Measurements from ENCODE around the gene NAALADL2. TPM values are rescaled to one million over a fixed set of nuclear protein-coding genes. Genes with fewer than 3 reads are reported as not detected.
"Not testable (repeated sequence)": the region's sequence is repeated elsewhere in the genome, so short reads cannot be mapped to it uniquely, and the experiment has no call there.

The NAALADL2 gene
- total RNA-seq, 1 donor = 1.3 TPM

DNA sequence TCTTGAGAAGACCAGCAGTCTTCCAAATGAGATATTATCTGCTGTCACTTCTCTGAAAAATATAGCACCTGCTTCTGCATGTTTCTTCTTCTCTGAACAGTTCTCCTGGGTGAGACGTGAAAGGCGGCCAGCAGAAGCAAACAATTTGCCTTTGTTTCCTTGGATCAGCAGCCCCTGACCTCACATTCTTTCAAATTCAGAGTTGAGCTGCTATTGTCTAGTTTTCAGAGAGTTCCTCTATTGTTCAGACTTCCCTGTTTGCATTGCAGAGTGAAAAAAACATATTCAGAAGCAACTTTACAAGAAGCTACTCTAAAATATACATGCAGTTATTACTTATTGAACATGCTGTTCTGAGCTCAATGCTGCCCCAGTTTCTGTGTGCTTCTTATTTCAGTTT, 653.6 kb downstream of the NAALADL2 start:
- Histone ChIP-seq H3K4me3 (ENCODE audit: low read length) (no peak overlapping the region), H3K4me1 (ENCODE audit: insufficient read depth, low read length) (no peaks in the 10 kb centered on the region), H3K27me3 (ENCODE audit: insufficient read depth, low read length) (no peaks in the 10 kb centered on the region), H3K9me3 (ENCODE audit: low read depth, low read length) (no peaks in the 10 kb centered on the region)

DNA sequence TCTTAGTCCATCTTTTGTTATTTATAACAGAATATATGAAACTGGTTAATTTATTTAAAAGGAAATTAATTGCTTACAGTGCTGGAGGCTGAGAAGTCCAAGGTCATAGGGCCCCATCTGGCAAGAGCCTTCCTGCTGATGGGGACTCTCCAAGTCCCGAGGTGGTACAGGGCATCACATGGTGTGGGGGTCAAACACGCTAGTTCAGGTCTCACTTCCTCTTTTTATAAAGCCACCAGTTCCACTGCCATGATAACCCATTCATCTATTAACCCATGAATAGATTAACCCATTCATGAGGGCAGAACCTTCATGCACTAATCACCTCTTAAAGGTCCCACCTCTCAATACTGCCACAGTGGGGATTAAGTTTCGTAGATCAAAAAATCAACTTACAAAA, 659.3 kb downstream of the NAALADL2 start:
- Histone ChIP-seq H3K4me3 (ENCODE audit: low read length) (no peak overlapping the region), H3K9me3 (ENCODE audit: low read depth, low read length) (no peaks in the 10 kb centered on the region), H3K27me3 (ENCODE audit: insufficient read depth, low read length) (no peaks in the 10 kb centered on the region)

DNA sequence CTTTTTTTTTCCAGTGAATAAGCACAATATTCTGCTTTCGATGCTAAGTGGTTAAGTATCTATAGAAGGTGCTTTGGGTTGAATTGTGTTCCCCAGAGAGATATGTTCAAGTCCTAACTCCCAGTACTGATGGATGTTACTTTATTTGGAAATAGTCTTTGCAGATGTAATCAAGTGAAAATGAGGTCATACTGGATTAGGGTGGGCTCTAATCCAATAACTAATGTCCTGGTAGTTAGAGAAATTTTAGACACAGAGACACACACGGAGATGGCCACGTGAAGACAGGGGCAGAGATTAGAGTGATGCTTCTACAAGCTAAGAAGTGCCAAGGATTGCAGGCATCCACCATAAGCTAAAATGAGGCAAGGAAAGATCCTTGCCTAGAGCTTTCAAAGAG, 662.3 kb downstream of the NAALADL2 start:
- no peaks in the 10 kb centered on the region for H3K4me1 ChIP-seq (ENCODE audit: insufficient read depth, low read length)
- H3K4me3 ChIP-seq (ENCODE audit: low read length) = no peak overlapping the region
- H3K27me3 ChIP-seq (ENCODE audit: insufficient read depth, low read length) = no peaks in the 10 kb centered on the region
- no peaks in the 10 kb centered on the region for H3K9me3 ChIP-seq (ENCODE audit: low read depth, low read length)

More for the DNA sequence above, 659.3 kb downstream of the NAALADL2 start:
- no peaks in the 10 kb centered on the region for H3K4me1 ChIP-seq (ENCODE audit: insufficient read depth, low read length)

DNA sequence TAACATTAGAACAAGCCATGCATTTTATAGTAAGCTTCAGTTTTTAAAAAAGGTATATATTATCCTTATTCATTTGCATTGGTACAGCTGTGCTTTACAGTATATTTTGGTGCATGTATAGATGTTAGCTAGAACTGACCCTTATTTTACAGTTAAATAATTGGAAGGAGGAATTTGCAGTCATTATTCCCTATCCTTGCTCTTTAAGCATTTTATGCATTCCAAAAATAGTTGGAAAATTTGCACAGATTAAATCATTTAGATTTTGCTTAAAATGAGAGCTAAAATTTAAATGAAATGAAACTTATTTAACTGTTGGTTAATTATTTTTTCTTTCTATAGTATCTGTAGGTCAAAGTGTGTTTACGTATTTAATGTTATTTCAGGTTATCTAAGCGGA, 667.1 kb downstream of the NAALADL2 start:
- Histone ChIP-seq H3K9me3 (ENCODE audit: low read depth, low read length) (no peaks in the 10 kb centered on the region), H3K4me3 (ENCODE audit: low read length) (no peak overlapping the region), H3K4me1 (ENCODE audit: insufficient read depth, low read length) (peaks cover 3% of the 10 kb centered on the region), H3K27me3 (ENCODE audit: insufficient read depth, low read length) (no peaks in the 10 kb centered on the region)

- no peaks in the 10 kb centered on the region for H3K9me3 ChIP-seq (ENCODE audit: low read depth, low read length)
- H3K27me3 ChIP-seq (ENCODE audit: insufficient read depth, low read length) = no peaks in the 10 kb centered on the region
- H3K4me3 ChIP-seq (ENCODE audit: low read length) = peak overlapping the region; percentile 1
- H3K4me1 ChIP-seq (ENCODE audit: insufficient read depth, low read length) = peaks cover 3% of the 10 kb centered on the region
These were observed 667.6 kb downstream of the NAALADL2 start for GRCh38 chr3:175526609-175527280.

- not testable (repeated sequence) for H3K27me3 ChIP-seq (ENCODE audit: insufficient read depth, low read length); H3K4me1 ChIP-seq (ENCODE audit: insufficient read depth, low read length); H3K4me3 ChIP-seq (ENCODE audit: low read length); H3K9me3 ChIP-seq (ENCODE audit: low read depth, low read length)
These were observed 669.6 kb downstream of the NAALADL2 start for GRCh38 chr3:175528693-175529092.

DNA sequence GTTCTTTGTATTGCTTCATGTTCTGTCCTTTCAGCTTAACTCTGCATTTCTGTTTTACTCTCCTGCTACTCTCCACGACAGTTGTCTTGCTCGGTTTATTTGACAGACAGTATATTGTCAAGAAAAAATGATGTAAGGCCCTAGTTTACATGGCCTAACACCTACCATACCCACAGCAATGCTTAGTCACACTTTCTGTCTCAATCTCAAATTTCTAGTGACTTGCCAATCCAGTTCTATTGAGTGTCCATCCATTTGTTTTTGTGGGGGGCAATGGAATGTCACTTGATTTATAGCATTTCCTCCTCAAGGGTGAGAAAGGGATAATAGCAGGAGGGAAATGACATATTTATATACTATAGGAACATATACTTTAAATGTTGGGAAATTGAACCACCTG, 676.2 kb downstream of the NAALADL2 start:
- Histone ChIP-seq H3K4me3 (ENCODE audit: low read length) (no peak overlapping the region), H3K9me3 (ENCODE audit: low read depth, low read length) (no peaks in the 10 kb centered on the region), H3K27me3 (ENCODE audit: insufficient read depth, low read length) (no peaks in the 10 kb centered on the region), H3K4me1 (ENCODE audit: insufficient read depth, low read length) (no peaks in the 10 kb centered on the region)

DNA sequence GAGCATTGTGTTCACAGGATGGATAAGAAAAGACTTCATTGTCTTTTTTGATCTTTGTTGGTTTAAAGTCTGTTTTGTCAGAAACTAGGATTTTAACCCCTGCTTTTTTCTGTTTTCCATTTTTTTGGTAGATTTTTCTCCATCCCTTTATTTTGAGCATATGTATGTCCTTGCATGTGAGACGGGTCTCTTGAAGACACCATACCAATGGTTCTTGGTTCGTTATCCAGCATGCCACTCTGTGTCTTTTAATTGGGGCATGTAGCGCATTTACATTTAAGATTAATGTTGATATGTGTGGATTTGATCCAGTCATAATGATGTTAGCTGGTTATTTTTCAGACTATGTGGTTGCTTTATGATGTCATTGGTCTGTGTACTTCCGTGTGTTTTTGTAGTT, 687.0 kb downstream of the NAALADL2 start:
- no peaks in the 10 kb centered on the region for H3K27me3 ChIP-seq (ENCODE audit: insufficient read depth, low read length)
- no peaks in the 10 kb centered on the region for H3K4me1 ChIP-seq (ENCODE audit: insufficient read depth, low read length)
- no peak overlapping the region for H3K4me3 ChIP-seq (ENCODE audit: low read length)
- H3K9me3 ChIP-seq (ENCODE audit: low read depth, low read length) = no peaks in the 10 kb centered on the region

DNA sequence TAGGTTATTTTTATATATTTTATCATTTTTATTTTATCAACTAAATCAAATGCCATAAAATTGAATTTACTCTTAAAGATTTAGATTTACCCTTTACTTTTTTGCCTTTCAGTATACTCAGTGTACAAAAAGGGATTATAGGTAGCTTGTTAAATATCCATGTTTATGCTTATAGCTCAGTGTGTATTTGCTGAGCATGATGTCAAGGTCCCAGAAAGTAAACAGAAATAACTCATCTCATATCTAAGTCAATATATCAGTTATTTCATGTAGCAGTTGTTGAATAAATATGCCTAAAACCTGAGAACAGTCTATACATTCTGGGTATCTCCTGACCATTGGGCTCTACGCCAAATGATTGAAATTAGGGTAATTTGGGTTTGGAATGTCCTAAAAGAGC, 693.8 kb downstream of the NAALADL2 start:
- no peaks in the 10 kb centered on the region for H3K27me3 ChIP-seq (ENCODE audit: insufficient read depth, low read length)
- H3K4me1 ChIP-seq (ENCODE audit: insufficient read depth, low read length) = no peaks in the 10 kb centered on the region
- H3K9me3 ChIP-seq (ENCODE audit: low read depth, low read length) = no peaks in the 10 kb centered on the region
- H3K4me3 ChIP-seq (ENCODE audit: low read length) = no peak overlapping the region

DNA sequence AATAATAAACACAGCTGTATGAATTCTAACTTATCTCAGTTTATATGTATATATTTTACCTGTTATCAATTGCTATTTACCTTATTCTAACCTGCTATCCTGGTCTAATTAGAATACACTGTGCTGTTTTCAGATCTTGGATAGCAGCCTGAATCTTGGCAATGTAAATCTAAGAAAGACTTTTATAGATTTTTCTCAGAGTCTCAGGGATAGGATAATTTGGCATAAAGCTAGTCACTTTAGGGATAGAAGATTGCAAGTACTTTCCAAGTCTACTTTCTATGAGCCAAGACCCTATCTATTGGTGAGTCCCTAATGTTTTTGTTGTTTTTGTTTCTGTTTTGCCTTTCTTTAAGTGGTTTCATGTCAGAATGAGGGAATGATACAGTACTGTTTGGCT, 695.7 kb downstream of the NAALADL2 start:
- H3K4me3 ChIP-seq (ENCODE audit: low read length) = no peak overlapping the region
- no peaks in the 10 kb centered on the region for H3K27me3 ChIP-seq (ENCODE audit: insufficient read depth, low read length)
- no peaks in the 10 kb centered on the region for H3K4me1 ChIP-seq (ENCODE audit: insufficient read depth, low read length)
- peaks cover 7% of the 10 kb centered on the region for H3K9me3 ChIP-seq (ENCODE audit: low read depth, low read length)

- H3K9me3 ChIP-seq (ENCODE audit: low read depth, low read length) = peaks cover 8% of the 10 kb centered on the region
- H3K4me1 ChIP-seq (ENCODE audit: insufficient read depth, low read length) = no peaks in the 10 kb centered on the region
- H3K4me3 ChIP-seq (ENCODE audit: low read length) = no peak overlapping the region
- no peaks in the 10 kb centered on the region for H3K27me3 ChIP-seq (ENCODE audit: insufficient read depth, low read length)
These were observed 699.1 kb downstream of the NAALADL2 start for GRCh38 chr3:175558261-175558660.

- Histone ChIP-seq H3K4me1 (ENCODE audit: insufficient read depth, low read length) (no peaks in the 10 kb centered on the region), H3K9me3 (ENCODE audit: low read depth, low read length) (peaks cover 5% of the 10 kb centered on the region), H3K4me3 (ENCODE audit: low read length) (no peak overlapping the region), H3K27me3 (ENCODE audit: insufficient read depth, low read length) (no peaks in the 10 kb centered on the region)
These were observed 705.2 kb downstream of the NAALADL2 start for GRCh38 chr3:175564363-175564762.

DNA sequence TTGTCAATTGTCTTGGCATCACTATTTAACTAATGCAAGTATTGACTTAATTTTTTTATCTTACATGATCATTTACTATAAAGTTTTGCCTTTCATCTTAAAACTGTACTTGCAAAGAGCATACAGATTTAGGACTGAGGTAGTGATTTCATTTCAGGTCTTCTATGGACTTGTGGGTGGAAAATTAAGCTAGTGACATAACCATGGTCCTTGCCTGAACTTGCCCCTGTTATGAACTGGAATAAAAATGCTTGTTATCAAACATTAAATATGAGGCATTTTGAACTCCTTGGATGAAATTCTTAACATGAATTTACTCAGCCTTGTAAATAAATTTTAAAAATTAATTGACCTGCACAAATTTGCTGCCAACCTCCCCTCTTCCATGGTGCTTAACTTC, 712.0 kb downstream of the NAALADL2 start:
- H3K4me1 ChIP-seq (ENCODE audit: insufficient read depth, low read length) = no peaks in the 10 kb centered on the region
- no peak overlapping the region for H3K4me3 ChIP-seq (ENCODE audit: low read length)
- no peaks in the 10 kb centered on the region for H3K9me3 ChIP-seq (ENCODE audit: low read depth, low read length)
- no peaks in the 10 kb centered on the region for H3K27me3 ChIP-seq (ENCODE audit: insufficient read depth, low read length)

- H3K27me3 ChIP-seq (ENCODE audit: insufficient read depth, low read length) = no peaks in the 10 kb centered on the region
- H3K9me3 ChIP-seq (ENCODE audit: low read depth, low read length) = no peaks in the 10 kb centered on the region
- no peaks in the 10 kb centered on the region for H3K4me1 ChIP-seq (ENCODE audit: insufficient read depth, low read length)
- no peak overlapping the region for H3K4me3 ChIP-seq (ENCODE audit: low read length)
These were observed 714.1 kb downstream of the NAALADL2 start for GRCh38 chr3:175573226-175573625.

- no peak overlapping the region for H3K4me3 ChIP-seq (ENCODE audit: low read length)
- H3K4me1 ChIP-seq (ENCODE audit: insufficient read depth, low read length) = no peaks in the 10 kb centered on the region
- H3K9me3 ChIP-seq (ENCODE audit: low read depth, low read length) = no peaks in the 10 kb centered on the region
- H3K27me3 ChIP-seq (ENCODE audit: insufficient read depth, low read length) = no peaks in the 10 kb centered on the region
These were observed 721.2 kb downstream of the NAALADL2 start for GRCh38 chr3:175580318-175580717.

- Histone ChIP-seq H3K4me1 (ENCODE audit: insufficient read depth, low read length) (no peaks in the 10 kb centered on the region), H3K27me3 (ENCODE audit: insufficient read depth, low read length) (no peaks in the 10 kb centered on the region), H3K4me3 (ENCODE audit: low read length) (no peak overlapping the region), H3K9me3 (ENCODE audit: low read depth, low read length) (no peaks in the 10 kb centered on the region)
These were observed 726.8 kb downstream of the NAALADL2 start for GRCh38 chr3:175585898-175586297.

All from mononuclear cell (primary cell).